Stimulated activated CD4-positive, alpha-beta T cell treated with anti-CD3 and anti-CD28 coated beads, Interleukin-12 subunit alpha, Interleukin-12 subunit beta, amount 100 ng/mL, for 4 hours (primary cell): Measurements from ENCODE around the gene PANX2.
"Not testable (repeated sequence)": the region's sequence is repeated elsewhere in the genome, so short reads cannot be mapped to it uniquely, and the experiment has no call there.

Experiments used
- DNase-seq: peaks from one replicate; pipeline ENCODE4 v3.0.0-alpha.2; 2020

PANX2 gene

GRCh38 chr22:50148991-50149721, 21.4 kb upstream of the PANX2 start:
- DNase-seq = peak; percentile 68

- no peak for DNase-seq
These were observed 20.1 kb upstream of the PANX2 start for GRCh38 chr22:50150161-50151129.

- no peak for DNase-seq
These were observed 18.7 kb upstream of the PANX2 start for GRCh38 chr22:50151571-50152537.

GRCh38 chr22:50153056-50153755, 17.3 kb upstream of the PANX2 start:
- no peak for DNase-seq

- no peak for DNase-seq
These were observed 16.8 kb upstream of the PANX2 start for GRCh38 chr22:50153756-50154140.

GRCh38 chr22:50157709-50158375, 12.7 kb upstream of the PANX2 start:
- no peak for DNase-seq

GRCh38 chr22:50160947-50161346, 9.6 kb upstream of the PANX2 start:
- no peak for DNase-seq

- no peak for DNase-seq
These were observed 8.8 kb upstream of the PANX2 start for GRCh38 chr22:50161508-50162390.

GRCh38 chr22:50162391-50162956, 8.1 kb upstream of the PANX2 start:
- no peak for DNase-seq

- DNase-seq = no peak
These were observed 5.0 kb upstream of the PANX2 start for GRCh38 chr22:50165436-50166123.

GRCh38 chr22:50167689-50168489, 2.6 kb upstream of the PANX2 start:
- DNase-seq = no peak

GRCh38 chr22:50168490-50169180, 1.9 kb upstream of the PANX2 start:
- DNase-seq = not testable (repeated sequence)

GRCh38 chr22:50169181-50169759, 1.3 kb upstream of the PANX2 start:
- no peak for DNase-seq

- peak; percentile 63 for DNase-seq
These were observed 673 bp upstream of the PANX2 start for GRCh38 chr22:50169774-50170341.

- DNase-seq = no peak
These were observed 911 bp downstream of the PANX2 start for GRCh38 chr22:50171319-50171964.

GRCh38 chr22:50171965-50172421, 1.5 kb downstream of the PANX2 start:
- no peak for DNase-seq
